ENCODE measurements around the gene LRRC8A.

LRRC8A gene

DNA sequence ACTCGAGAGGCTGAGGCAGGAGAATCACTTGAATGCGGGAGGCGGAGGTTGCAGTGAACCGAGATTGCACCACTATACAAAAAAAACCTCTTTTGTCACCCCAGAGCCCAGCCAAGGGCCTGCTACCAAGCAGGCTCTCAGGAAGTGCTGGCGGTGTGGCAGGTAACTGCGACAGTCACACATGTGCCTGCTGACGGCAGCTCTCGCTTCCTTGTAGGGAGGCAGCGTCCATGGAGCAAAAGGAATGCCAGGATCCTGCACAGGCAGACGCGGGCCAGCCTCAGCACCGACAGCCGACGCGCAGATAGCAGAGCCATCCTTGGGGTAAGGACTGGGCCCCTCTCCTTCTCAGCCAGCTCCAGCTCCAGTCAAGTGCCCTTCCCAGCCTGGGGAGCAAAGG, 3.9 kb downstream of the LRRC8A start:
- Histone ChIP-seq H2AFZ (ENCODE audit: low read length) (no peak overlapping the region), H3K36me3 (ENCODE audit: insufficient read depth, low read length) (peaks cover 33% of the 10 kb centered on the region; the same call in 1 of the 2 replicates), H3F3A (ENCODE audit: insufficient read depth, low read length) (no peaks in the 10 kb centered on the region), H3K4me2 (ENCODE audit: low read length) (no peak overlapping the region), H3K9me3 (ENCODE audit: low read length) (no peaks in the 10 kb centered on the region), H4K20me1 (ENCODE audit: insufficient read depth, low read length) (no peaks in the 10 kb centered on the region), H3K4me3 (ENCODE audit: low read depth, low read length, poor library complexity, severe bottlenecking) (no peak overlapping the region), H3K9me2 (ENCODE audit: low read depth, low read length) (no peaks in the 10 kb centered on the region), H3K4me1 (ENCODE audit: insufficient read depth, low read length, severe bottlenecking) (peaks cover 11% of the 10 kb centered on the region), H3K79me2 (ENCODE audit: insufficient read depth, low read length) (peaks cover 16% of the 10 kb centered on the region), H3K27ac (ENCODE audit: low read depth, low read length, poor library complexity, severe bottlenecking) (no peak overlapping the region), H3K9ac (ENCODE audit: low read length) (no peak overlapping the region), H3K27me3 (ENCODE audit: insufficient read depth, low read length) (no peaks in the 10 kb centered on the region)
- TF ChIP-seq EZH2 (IDR thresholded peaks at IDR 0.05; ENCODE audit: borderline replicate concordance, low read length), result no peak
- TF ChIP-seq, protein P1, sequence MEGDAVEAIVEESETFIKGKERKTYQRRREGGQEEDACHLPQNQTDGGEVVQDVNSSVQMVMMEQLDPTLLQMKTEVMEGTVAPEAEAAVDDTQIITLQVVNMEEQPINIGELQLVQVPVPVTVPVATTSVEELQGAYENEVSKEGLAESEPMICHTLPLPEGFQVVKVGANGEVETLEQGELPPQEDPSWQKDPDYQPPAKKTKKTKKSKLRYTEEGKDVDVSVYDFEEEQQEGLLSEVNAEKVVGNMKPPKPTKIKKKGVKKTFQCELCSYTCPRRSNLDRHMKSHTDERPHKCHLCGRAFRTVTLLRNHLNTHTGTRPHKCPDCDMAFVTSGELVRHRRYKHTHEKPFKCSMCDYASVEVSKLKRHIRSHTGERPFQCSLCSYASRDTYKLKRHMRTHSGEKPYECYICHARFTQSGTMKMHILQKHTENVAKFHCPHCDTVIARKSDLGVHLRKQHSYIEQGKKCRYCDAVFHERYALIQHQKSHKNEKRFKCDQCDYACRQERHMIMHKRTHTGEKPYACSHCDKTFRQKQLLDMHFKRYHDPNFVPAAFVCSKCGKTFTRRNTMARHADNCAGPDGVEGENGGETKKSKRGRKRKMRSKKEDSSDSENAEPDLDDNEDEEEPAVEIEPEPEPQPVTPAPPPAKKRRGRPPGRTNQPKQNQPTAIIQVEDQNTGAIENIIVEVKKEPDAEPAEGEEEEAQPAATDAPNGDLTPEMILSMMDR (IDR thresholded peaks at IDR 0.05; ENCODE audit: low read length), result no peak

DNA sequence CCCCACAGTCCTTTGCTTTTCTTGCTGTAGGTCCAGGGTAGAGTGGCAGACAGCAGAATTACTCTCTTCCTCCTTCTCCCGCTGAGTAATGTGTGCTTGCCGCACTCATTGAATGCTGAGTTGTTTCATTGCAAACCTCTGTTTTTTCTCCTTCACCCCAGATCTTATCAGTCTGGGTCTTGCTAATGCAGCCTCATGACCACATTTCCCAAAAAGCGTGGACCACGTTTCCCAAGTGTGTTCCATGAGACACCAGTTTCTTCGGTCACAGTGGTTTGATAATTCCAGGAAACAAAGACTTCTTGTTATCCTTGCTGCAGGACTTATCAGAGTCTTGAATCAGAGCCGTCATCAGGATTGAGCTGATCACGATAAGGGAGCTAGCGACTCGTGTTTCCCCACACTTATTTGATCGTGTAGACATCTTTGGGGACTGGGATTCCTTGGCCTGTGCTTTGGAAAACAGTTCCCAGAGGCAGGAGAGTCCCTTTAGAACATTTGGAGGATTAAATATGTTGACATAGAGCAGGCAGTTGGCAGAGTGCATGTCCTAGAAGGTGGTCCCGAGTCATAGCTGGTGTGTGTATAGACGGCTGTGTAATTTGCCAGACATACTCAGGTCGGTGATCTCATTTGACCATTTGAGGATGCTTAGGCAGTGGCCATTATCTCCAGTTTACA, 4.4 kb downstream of the LRRC8A start:
- peaks cover 33% of the 10 kb centered on the region; the same call in 1 of the 2 replicates for H3K36me3 ChIP-seq (ENCODE audit: insufficient read depth, low read length)
- no peaks in the 10 kb centered on the region for H3K9me2 ChIP-seq (ENCODE audit: low read depth, low read length)
- no peaks in the 10 kb centered on the region for H4K20me1 ChIP-seq (ENCODE audit: insufficient read depth, low read length)

DNA sequence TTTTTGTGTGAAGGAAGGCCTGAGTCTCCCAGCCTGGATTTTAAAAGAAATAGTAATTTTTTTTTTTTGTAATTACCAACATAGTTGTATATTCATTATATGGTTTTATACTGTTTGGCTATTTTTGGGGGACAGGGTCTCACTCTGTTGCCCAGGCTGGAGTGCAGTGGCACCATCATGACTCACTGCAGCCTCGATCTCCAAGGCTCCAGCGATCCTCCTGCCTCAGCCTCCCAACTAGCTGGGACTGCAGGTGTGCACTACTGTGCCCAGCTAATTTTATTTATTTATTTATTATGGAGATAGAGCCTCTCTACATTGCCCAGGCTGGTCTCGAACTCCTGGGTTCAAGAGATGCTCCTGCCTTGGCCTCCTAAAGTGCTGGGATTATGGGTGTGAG, 5.1 kb downstream of the LRRC8A start:
- H3F3A ChIP-seq (ENCODE audit: insufficient read depth, low read length), result no peaks in the 10 kb centered on the region
- H2AFZ ChIP-seq (ENCODE audit: low read length), result no peak overlapping the region
- H4K20me1 ChIP-seq (ENCODE audit: insufficient read depth, low read length), result no peaks in the 10 kb centered on the region
- H3K27ac ChIP-seq (ENCODE audit: low read depth, low read length, poor library complexity, severe bottlenecking), result no peak overlapping the region
- no peak overlapping the region for H3K9ac ChIP-seq (ENCODE audit: low read length)
- no peaks in the 10 kb centered on the region for H3K27me3 ChIP-seq (ENCODE audit: insufficient read depth, low read length)
- H3K79me2 ChIP-seq (ENCODE audit: insufficient read depth, low read length), result peaks cover 16% of the 10 kb centered on the region
- peaks cover 10% of the 10 kb centered on the region for H3K4me1 ChIP-seq (ENCODE audit: insufficient read depth, low read length, severe bottlenecking)
- H3K9me2 ChIP-seq (ENCODE audit: low read depth, low read length), result no peaks in the 10 kb centered on the region
- no peak overlapping the region for H3K4me3 ChIP-seq (ENCODE audit: low read depth, low read length, poor library complexity, severe bottlenecking)
- H3K4me2 ChIP-seq (ENCODE audit: low read length), result no peak overlapping the region
- H3K36me3 ChIP-seq (ENCODE audit: insufficient read depth, low read length), result peaks cover 36% of the 10 kb centered on the region; the same call in 1 of the 2 replicates
- TF ChIP-seq, protein P1 (IDR thresholded peaks at IDR 0.05; ENCODE audit: low read length), result no peak
- no peaks in the 10 kb centered on the region for H3K9me3 ChIP-seq (ENCODE audit: low read length)

More for the DNA sequence above, 4.4 kb downstream of the LRRC8A start:
- peaks cover 16% of the 10 kb centered on the region for H3K79me2 ChIP-seq (ENCODE audit: insufficient read depth, low read length)
- no peak overlapping the region for H3K4me3 ChIP-seq (ENCODE audit: low read depth, low read length, poor library complexity, severe bottlenecking)
- no peaks in the 10 kb centered on the region for H3K27me3 ChIP-seq (ENCODE audit: insufficient read depth, low read length)
- H3K9me3 ChIP-seq (ENCODE audit: low read length), result no peaks in the 10 kb centered on the region
- no peaks in the 10 kb centered on the region for H3F3A ChIP-seq (ENCODE audit: insufficient read depth, low read length)
- no peak overlapping the region for H3K4me2 ChIP-seq (ENCODE audit: low read length)
- no peak overlapping the region for H3K27ac ChIP-seq (ENCODE audit: low read depth, low read length, poor library complexity, severe bottlenecking)
- peaks cover 10% of the 10 kb centered on the region for H3K4me1 ChIP-seq (ENCODE audit: insufficient read depth, low read length, severe bottlenecking)
- H2AFZ ChIP-seq (ENCODE audit: low read length), result no peak overlapping the region
- no peak overlapping the region for H3K9ac ChIP-seq (ENCODE audit: low read length)
- no peak for TF ChIP-seq EZH2 (IDR thresholded peaks at IDR 0.05; ENCODE audit: borderline replicate concordance, low read length)
- TF ChIP-seq, protein P1 (IDR thresholded peaks at IDR 0.05; ENCODE audit: low read length), result no peak
